Measurements from ENCODE around the gene SNX15. TPM values are rescaled to one million over a fixed set of nuclear protein-coding genes. Genes with fewer than 3 reads are reported as not detected.

The SNX15 gene
- total RNA-seq, 2 donors from 2014 or later: 23.4 to 25.2 TPM

- H3K27ac ChIP-seq: no peak overlapping the region
- no peak for DNase-seq (ENCODE audit: low spot score)
- no peak overlapping the region for H3K4me3 ChIP-seq
- H3K9me3 ChIP-seq: no peaks in the 10 kb centered on the region
- H3K27me3 ChIP-seq (replicated peaks; ENCODE audit: insufficient read depth): no peaks in the 10 kb centered on the region
- TF ChIP-seq POLR2AphosphoS5 (IDR thresholded peaks at IDR 0.05) (no peak), CTCF (IDR thresholded peaks at IDR 0.05) (no peak), POLR2A (IDR thresholded peaks at IDR 0.05) (no peak)
- intact Hi-C loops (cut with DNase I): no loop called here
- H3K36me3 ChIP-seq: peaks cover 0 to 5% of the 10 kb centered on the region in 2 donors
- 88% methylated on average over 4 of the region's 4 CpGs for WGBS
- peaks cover 5% of the 10 kb centered on the region for H3K4me1 ChIP-seq (replicated peaks)
These were observed 62.4 kb downstream of the SNX15 start for GRCh38 chr11:65089621-65090020.

Small RNA genes within 50 kb of the gene (microRNA-seq; reads per million reads assigned to microRNA genes)
- gene MIR6879: not detected

Small RNA genes within 50 kb of the gene (small RNA-seq; reads per million reads assigned to genes)
- gene MIR6879 (0.09 to 0.20 reads per million in 2 donors), gene SNX15 (0 reads per million in 2 donors)

Other genes with a start within 250 kb of the SNX15 start
- 100 to 1,000 TPM; 263 to 409 TPM for gene SF1, start 248.9 kb upstream of the SNX15 start, total RNA-seq
- 10 to 100 TPM; 10.7 to 35.8 TPM for gene MAP4K2, start 224.2 kb upstream of the SNX15 start, total RNA-seq
- gene MEN1, start 216.9 kb upstream of the SNX15 start, total RNA-seq: 10 to 100 TPM; 27.9 to 45.5 TPM
- gene CDC42BPG, start 182.8 kb upstream of the SNX15 start, total RNA-seq: 10 to 100 TPM; 17.2 to 24.0 TPM
- gene EHD1, start 148.8 kb upstream of the SNX15 start, total RNA-seq: 100 to 1,000 TPM in 1 of 2 donors, 10 to 100 TPM in 1; 38.8 to 104 TPM
- 10 to 100 TPM; 38.4 to 66.1 TPM for gene ATG2A, start 110.2 kb upstream of the SNX15 start, total RNA-seq
- gene PPP2R5B, start 102.8 kb upstream of the SNX15 start, total RNA-seq: 10 to 100 TPM; 14.1 to 32.6 TPM
- gene GPHA2, start 91.5 kb upstream of the SNX15 start, total RNA-seq: not detected
- gene MAJIN, start 55.3 kb upstream of the SNX15 start, total RNA-seq: 1 to 10 TPM in 1 of 2 donors, not detected in 1; 7.4 TPM
- gene BATF2, start 30.5 kb upstream of the SNX15 start, total RNA-seq: 1 to 10 TPM; 1.5 TPM
- gene ARL2, start 13.3 kb upstream of the SNX15 start, total RNA-seq: 100 to 1,000 TPM in 1 of 2 donors, 10 to 100 TPM in 1; 86.5 to 135 TPM
- 10 to 100 TPM; 25.0 to 29.4 TPM for gene SAC3D1, start 13.8 kb downstream of the SNX15 start, total RNA-seq
- gene NAALADL1, start 31.1 kb downstream of the SNX15 start, total RNA-seq: 10 to 100 TPM in 1 of 2 donors, 1 to 10 TPM in 1; 8.5 to 15.6 TPM
- gene CDCA5, start 56.6 kb downstream of the SNX15 start, total RNA-seq: 10 to 100 TPM in 1 of 2 donors, 1 to 10 TPM in 1; 2.3 to 17.8 TPM
- gene ZFPL1, start 56.8 kb downstream of the SNX15 start, total RNA-seq: 10 to 100 TPM; 61.6 to 62.6 TPM
- gene VPS51, start 68.8 kb downstream of the SNX15 start, total RNA-seq: 100 to 1,000 TPM; 323 to 542 TPM
- gene TM7SF2, start 84.4 kb downstream of the SNX15 start, total RNA-seq: 100 to 1,000 TPM in 1 of 2 donors, 10 to 100 TPM in 1; 73.9 to 185 TPM
- gene ZNHIT2, start 90.3 kb downstream of the SNX15 start, total RNA-seq: 10 to 100 TPM; 32.7 to 37.8 TPM
- gene FAU, start 94.7 kb downstream of the SNX15 start, total RNA-seq: 100 to 1,000 TPM; 654 to 691 TPM
- gene MRPL49, start 94.9 kb downstream of the SNX15 start, total RNA-seq: 100 to 1,000 TPM in 1 of 2 donors, 10 to 100 TPM in 1; 99.9 to 113 TPM
- gene SYVN1, start 107.1 kb downstream of the SNX15 start, total RNA-seq: 100 to 1,000 TPM in 1 of 2 donors, 10 to 100 TPM in 1; 89.7 to 108 TPM
- gene SPDYC, start 142.8 kb downstream of the SNX15 start, total RNA-seq: not detected
- 100 to 1,000 TPM; 215 to 374 TPM for gene CAPN1, start 154.5 kb downstream of the SNX15 start, total RNA-seq
- 10 to 100 TPM; 21.6 to 25.9 TPM for gene POLA2, start 234.5 kb downstream of the SNX15 start, total RNA-seq

Data from prostate gland (tissue), 2 donors.